HCT116 (cell line): ENCODE data around the gene LCNL1. TPM values are rescaled to one million over a fixed set of nuclear protein-coding genes. Genes with fewer than 3 reads are reported as not detected.
"Not testable (repeated sequence)": the region's sequence is repeated elsewhere in the genome, so short reads cannot be mapped to it uniquely, and the experiment has no call there.

Experiments
- ATAC-seq: fragments of 200-7000 bp; cut with Tn5 transposase; 2 replicates; pipeline ENCODE4 v1.9.1; 2020; ENCODE audit warnings: mild to moderate bottlenecking, moderate library complexity
- BruUV-seq: library from RNA; stranded (reverse); fragments of 400-500 nt; replicated peaks from 2 replicates; lab custom pipeline; 2021; lab: Mats Ljungman, UMichigan
- CTCF ChIA-PET: fragments of 300-600 bp; sonication (Branson Sonifier 250); formaldehyde crosslinking; loops from one replicate; lab custom pipeline; 2021; ENCODE audit warnings: antibody characterized with exemption; lab: Charles Lee
- POLR2A ChIA-PET: fragments of 300-600, 350-600 bp; sonication (Branson Sonifier 250); formaldehyde crosslinking; loops from one replicate; lab custom pipeline; 2021; ENCODE audit warnings: antibody characterized with exemption; lab: Charles Lee
- RAD21 ChIA-PET, 2 experiments: fragments of 300-600 bp; sonication (Branson Sonifier 250); formaldehyde crosslinking; loops; one replicate each; lab custom pipeline; 2023; ENCODE audit warnings: low total read pairs in 2 of 2; ENCODE audit not compliant: uncharacterized antibody in 2 of 2, unreplicated experiment in 2 of 2, low non-redundant PET in 1 of 2; lab: Charles Lee
- DNase-seq: peaks from one replicate; pipeline ENCODE4 v3.0.0-alpha.2; 2010; ENCODE audit warnings: low read depth, low spot score
- H2AFZ ChIP-seq: fragments of 200-600 bp; shearing (Covaris generic), sonication (generic); 2 replicates; pipeline ENCODE4 v1.6.1; 2017; ENCODE audit warnings: low read depth, mixed run types, mixed read lengths, antibody characterized with exemption, low read length; ENCODE audit not compliant: poor library complexity, severe bottlenecking
- H3K27ac ChIP-seq: 2 replicates; pipeline ENCODE4 v1.5.1; 2012; ENCODE audit warnings: low read depth, low read length
- H3K27me3 ChIP-seq: fragments of 200-600 bp; sonication (generic); 2 replicates; pipeline ENCODE4 v1.6.1; 2016; ENCODE audit warnings: mixed run types, low read length, mixed read lengths; ENCODE audit not compliant: insufficient read depth
- H3K36me3 ChIP-seq, 2 experiments: fragments of 200-500 bp in 1 of 2; fragments of 200-600 bp in 1 of 2; sonication (Bioruptor generic) in 1 of 2; sonication (generic) in 1 of 2; 2 replicates each; pipeline versions ENCODE4 v1.5.1 to v1.6.1; 2014 to 2016; ENCODE audit warnings: low read length in 2 of 2, inconsistent platforms in 1 of 2, mixed read lengths in 1 of 2, mixed run types in 1 of 2; ENCODE audit not compliant: insufficient read depth in 2 of 2, control insufficient read depth in 1 of 2
- H3K4me1 ChIP-seq, 2 experiments: fragments of 200-600 bp in 1 of 2; sonication (generic) in 1 of 2; 2 replicates each; pipeline versions ENCODE4 v1.5.1 to v1.6.1; 2012 to 2017; ENCODE audit warnings: low read length in 2 of 2, inconsistent platforms in 1 of 2, mild to moderate bottlenecking in 1 of 2, mixed read lengths in 1 of 2, mixed run types in 1 of 2, moderate library complexity in 1 of 2; ENCODE audit not compliant: insufficient read depth in 2 of 2, control insufficient read depth in 1 of 2
- H3K4me2 ChIP-seq: fragments of 200-600 bp; sonication (generic); 2 replicates; pipeline ENCODE4 v1.6.1; 2017; ENCODE audit warnings: mixed run types, low read length, mixed read lengths
- H3K4me3 ChIP-seq, 2 experiments: fragments of 200-600 bp in 1 of 2; sonication (generic) in 1 of 2; replicated peaks in 1 of 2; 2 replicates each; pipeline ENCODE4 v1.5.1; 2011 to 2016; ENCODE audit warnings: low read length in 2 of 2, control low read depth in 1 of 2, low read depth in 1 of 2, mild to moderate bottlenecking in 1 of 2, mixed read lengths in 1 of 2, mixed run types in 1 of 2
- H3K79me2 ChIP-seq: fragments of 200-600 bp; sonication (generic); 2 replicates; pipeline ENCODE4 v1.6.1; 2017; ENCODE audit warnings: mild to moderate bottlenecking, mixed run types, low read length, moderate library complexity, mixed read lengths; ENCODE audit not compliant: insufficient read depth
- H3K9ac ChIP-seq: fragments of 200-600 bp; sonication (generic); 2 replicates; pipeline ENCODE4 v1.6.1; 2016; ENCODE audit warnings: low read length, mixed read lengths
- H3K9me2 ChIP-seq: fragments of 200-600 bp; sonication (generic), shearing (Covaris generic); 2 replicates; pipeline ENCODE4 v1.6.1; 2017; ENCODE audit warnings: mixed run types, mild to moderate bottlenecking, moderate library complexity; ENCODE audit not compliant: insufficient read depth
- H3K9me3 ChIP-seq, 2 experiments: fragments of 200-500 bp in 1 of 2; fragments of 200-600 bp in 1 of 2; sonication (Bioruptor generic) in 1 of 2; sonication (generic) in 1 of 2; 2 replicates each; pipeline ENCODE4 v1.6.1; 2014 to 2017; ENCODE audit warnings: low read length in 2 of 2, mixed read lengths in 2 of 2, inconsistent platforms in 1 of 2, low read depth in 1 of 2, mild to moderate bottlenecking in 1 of 2, mixed run types in 1 of 2, moderate library complexity in 1 of 2; ENCODE audit not compliant: control insufficient read depth in 1 of 2, insufficient read depth in 1 of 2
- H4K20me1 ChIP-seq: fragments of 200-600 bp; sonication (generic), shearing (Covaris generic); 2 replicates; pipeline ENCODE4 v1.6.1; 2017; ENCODE audit warnings: mixed run types, mild to moderate bottlenecking, moderate library complexity; ENCODE audit not compliant: insufficient read depth
- ELF1 ChIP-seq: IDR thresholded peaks from 2 replicates; pipeline ENCODE4 v1.6.1; 2012; ENCODE audit warnings: low read depth, borderline replicate concordance
- EZH2 ChIP-seq: fragments of 200-600 bp; sonication (generic); IDR thresholded peaks from 2 replicates; pipeline ENCODE4 v1.6.1; 2017; ENCODE audit warnings: antibody characterized with exemption, mixed run types
- POLR2AphosphoS5 ChIP-seq: IDR thresholded peaks from 2 replicates; pipeline ENCODE4 v1.6.1; 2011; ENCODE audit warnings: mild to moderate bottlenecking, low read depth, low read length, moderate library complexity
- RAD21 ChIP-seq: IDR thresholded peaks from 2 replicates; pipeline ENCODE4 v1.6.1; 2012; ENCODE audit warnings: low read depth, mild to moderate bottlenecking
- SP1 ChIP-seq: IDR thresholded peaks from 2 replicates; pipeline ENCODE4 v1.6.1; 2012; ENCODE audit warnings: low read depth
- intact Hi-C: fragments of 100-400 bp; cut with micrococcal nuclease; formaldehyde crosslinking; loops from 2 replicates; pipeline ENCODE4 v1.10.0; 2022
- total RNA-seq: library from RNA; stranded (reverse); gene quantifications from one replicate; pipeline ENCODE4 v1.2.1, GENCODE V29; 2021; ENCODE audit not compliant: unreplicated experiment

The LCNL1 gene
- total RNA-seq, 1 experiment from 2014 or later: 0.44 TPM

- no peaks in the 10 kb centered on the region for H3K9me3 ChIP-seq
- no peak overlapping the region for H2AFZ ChIP-seq
- H3K4me2 ChIP-seq: no peak overlapping the region
- H3K79me2 ChIP-seq: no peaks in the 10 kb centered on the region
- H3K27ac ChIP-seq: no peak overlapping the region
- no peaks in the 10 kb centered on the region for H4K20me1 ChIP-seq
- intact Hi-C loops: no loop called here
- H3K36me3 ChIP-seq: no peaks in the 10 kb centered on the region
- no TSS peak for BruUV-seq
- H3K4me1 ChIP-seq: peaks cover 17 to 36% of the 10 kb centered on the region in 2 experiments
- POLR2A ChIA-PET: no interaction called here
- H3K27me3 ChIP-seq: no peaks in the 10 kb centered on the region
- TF ChIP-seq EZH2 (no peak), RAD21 (no peak), SP1 (no peak), POLR2AphosphoS5 (no peak), ELF1 (no peak)
- TF ChIP-seq, all 23 proteins: peak for 0
- ChIA-PET RAD21 (no interaction called here), CTCF (no interaction called here)
- Histone ChIP-seq H3K9me2 (no peaks in the 10 kb centered on the region), H3K4me3 (no peak overlapping the region), H3K9ac (no peak overlapping the region)
- ATAC-seq (no peak), DNase-seq (no peak)
Measured at GRCh38 chr9:137032858-137033257, 50.1 kb downstream of the LCNL1 start.

GRCh38 chr9:137033481-137033880, 50.7 kb downstream of the LCNL1 start:
- H3K4me3 ChIP-seq, POLR2A ChIA-PET, H3K9me2 ChIP-seq, RAD21 ChIA-PET, DNase-seq, H3K79me2 ChIP-seq, H4K20me1 ChIP-seq, intact Hi-C loops, H3K9ac ChIP-seq, BruUV-seq, H3K36me3 ChIP-seq, H3K9me3 ChIP-seq, H2AFZ ChIP-seq, H3K27me3 ChIP-seq, H3K4me2 ChIP-seq, ATAC-seq, H3K27ac ChIP-seq: not testable (repeated sequence)
- H3K4me1 ChIP-seq: peaks cover 17 to 34% of the 10 kb centered on the region in 2 experiments
- CTCF ChIA-PET: interaction anchor here (1.7 to 4.0 kb wide), 2 partner anchors 85 to 243 kb away, joined by 5 to 109 read pairs; partner anchors contain the start of gene TMEM141
